ENCODE measurements around the gene FIBP.
"Not testable (repeated sequence)": the region's sequence is repeated elsewhere in the genome, so short reads cannot be mapped to it uniquely, and the experiment has no call there.

Gene FIBP

GRCh38 chr11:65899356-65900124 is 11.3 kb upstream of the FIBP start:
- no peak for DNase-seq (ENCODE audit: low read depth, low spot score)
- H3K4me1 ChIP-seq (ENCODE audit: control insufficient read depth, insufficient read depth, low read length), result no peaks in the 10 kb centered on the region
- H3K4me3 ChIP-seq (ENCODE audit: low read length), result peak overlapping the region; percentile 48; the same call in 1 of the 2 replicates
- H3K36me3 ChIP-seq (ENCODE audit: control insufficient read depth, insufficient read depth, low read length), result no peaks in the 10 kb centered on the region
- no CpG with 5 or more reads among the region's 78 CpGs for WGBS (ENCODE audit: insufficient coverage, insufficient read length)
- H3K9me3 ChIP-seq (ENCODE audit: control insufficient read depth, insufficient read depth, low read length), result no peaks in the 10 kb centered on the region
- no peak overlapping the region for H3K27ac ChIP-seq (ENCODE audit: low read length)
- H3K27me3 ChIP-seq (ENCODE audit: control insufficient read depth, insufficient read depth, low read length), result peaks cover 13% of the 10 kb centered on the region; the same call in 1 of the 2 replicates

DNA sequence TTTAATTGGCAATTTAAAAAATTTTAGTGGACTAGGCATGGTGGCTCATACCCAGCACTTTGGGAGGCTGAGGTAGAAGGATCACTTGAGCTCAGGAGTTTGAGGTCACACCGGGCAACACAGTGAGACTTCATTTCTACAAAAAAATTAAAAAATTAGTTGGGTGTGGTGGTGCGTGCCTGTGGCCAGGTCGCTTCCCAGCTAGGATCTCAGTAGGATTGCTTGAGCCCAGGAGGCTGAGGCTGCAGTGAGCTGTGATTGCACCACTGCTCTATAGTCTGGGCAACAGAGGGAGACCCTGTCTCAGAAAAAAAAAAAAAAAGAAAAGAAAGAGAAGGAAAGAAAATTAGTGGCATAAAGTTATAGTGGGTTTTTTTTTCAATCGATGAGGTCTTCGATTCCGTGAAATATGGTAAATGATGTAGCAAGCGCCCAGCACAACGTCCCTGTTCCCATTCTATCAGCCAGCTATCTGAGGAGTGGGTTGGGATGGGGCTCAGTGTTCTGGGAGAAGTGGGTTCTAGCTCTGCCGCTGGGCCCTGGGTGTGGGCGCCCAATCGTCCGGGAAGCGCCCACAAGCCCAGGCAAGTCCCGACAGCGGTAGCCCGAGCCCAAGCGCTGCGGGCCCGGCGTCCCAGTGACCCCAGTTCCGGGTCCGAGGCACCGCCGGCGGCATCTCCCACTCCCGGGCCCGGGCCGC is 10.5 kb upstream of the FIBP start:
- DNase-seq (ENCODE audit: low read depth, low spot score), result no peak
- WGBS (ENCODE audit: insufficient coverage, insufficient read length), result no CpG with 5 or more reads among the region's 28 CpGs
- Histone ChIP-seq H3K27me3 (ENCODE audit: control insufficient read depth, insufficient read depth, low read length) (peaks cover 13% of the 10 kb centered on the region; the same call in 1 of the 2 replicates), H3K4me3 (ENCODE audit: low read length) (peak overlapping the region; percentile 48; the same call in 1 of the 2 replicates), H3K9me3 (ENCODE audit: control insufficient read depth, insufficient read depth, low read length) (no peaks in the 10 kb centered on the region), H3K36me3 (ENCODE audit: control insufficient read depth, insufficient read depth, low read length) (no peaks in the 10 kb centered on the region), H3K4me1 (ENCODE audit: control insufficient read depth, insufficient read depth, low read length) (no peaks in the 10 kb centered on the region), H3K27ac (ENCODE audit: low read length) (no peak overlapping the region)

GRCh38 chr11:65897020-65897471 is 8.8 kb upstream of the FIBP start:
- Histone ChIP-seq H3K27me3 (ENCODE audit: control insufficient read depth, insufficient read depth, low read length) (peaks cover 11% of the 10 kb centered on the region; the same call in 1 of the 2 replicates), H3K9me3 (ENCODE audit: control insufficient read depth, insufficient read depth, low read length) (no peaks in the 10 kb centered on the region), H3K27ac (ENCODE audit: low read length) (no peak overlapping the region), H3K36me3 (ENCODE audit: control insufficient read depth, insufficient read depth, low read length) (no peaks in the 10 kb centered on the region), H3K4me3 (ENCODE audit: low read length) (no peak overlapping the region), H3K4me1 (ENCODE audit: control insufficient read depth, insufficient read depth, low read length) (peaks cover 4% of the 10 kb centered on the region; the same call in 1 of the 2 replicates)
- DNase-seq (ENCODE audit: low read depth, low spot score), result no peak
- whole genome bisulfite sequencing (ENCODE audit: insufficient coverage, insufficient read length), result no CpG with 5 or more reads among the region's 4 CpGs

DNA sequence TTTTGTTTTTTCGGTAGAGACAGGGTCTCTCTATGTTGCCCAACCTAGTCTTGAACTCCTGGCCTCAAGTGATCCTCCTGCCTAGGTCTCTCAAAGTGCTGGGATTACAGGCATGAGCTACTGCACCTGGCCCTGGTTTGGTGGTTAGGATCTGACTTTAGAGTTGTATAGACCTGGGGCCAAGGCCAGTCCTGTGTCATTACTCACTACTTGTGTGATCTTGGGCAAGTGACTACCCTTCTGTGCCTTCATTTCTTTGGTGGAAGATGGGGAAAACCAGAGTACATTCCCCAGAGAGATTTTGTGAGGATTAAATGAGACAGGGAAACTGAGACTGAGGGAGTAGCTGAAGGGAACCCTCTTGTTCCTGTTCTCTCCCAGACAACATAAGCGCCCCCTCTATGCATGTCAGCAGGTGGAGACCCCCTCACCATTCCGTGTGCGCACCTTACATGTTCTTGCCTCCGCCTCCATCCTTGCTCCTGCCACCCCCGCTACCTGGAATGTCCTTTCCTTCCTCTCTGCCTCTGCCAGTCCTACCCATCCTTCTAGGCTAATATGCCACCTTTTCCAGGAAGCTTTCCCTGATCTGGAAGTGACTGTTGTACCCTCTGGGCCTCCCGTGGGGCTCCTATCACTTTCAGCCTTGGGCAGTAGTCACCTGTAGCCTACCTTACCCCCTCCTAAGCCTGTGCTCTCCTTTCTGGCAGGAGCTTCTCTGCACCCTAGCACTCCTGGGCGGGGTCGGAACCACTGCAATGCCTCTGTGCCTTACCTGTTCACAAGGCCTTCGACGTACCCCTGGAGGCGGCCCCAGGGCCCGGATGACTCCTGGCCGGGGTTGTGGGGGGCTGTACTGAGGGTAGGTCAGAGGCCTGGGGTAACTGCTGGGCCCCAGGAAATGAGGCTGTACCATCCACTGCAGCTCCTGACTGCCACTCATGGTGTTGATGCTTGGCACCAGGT is 8.0 kb upstream of the FIBP start:
- Histone ChIP-seq H3K36me3 (ENCODE audit: control insufficient read depth, insufficient read depth, low read length) (no peaks in the 10 kb centered on the region), H3K27me3 (ENCODE audit: control insufficient read depth, insufficient read depth, low read length) (peaks cover 7% of the 10 kb centered on the region; the same call in 1 of the 2 replicates)
- no CpG with 5 or more reads among the region's 14 CpGs for WGBS (ENCODE audit: insufficient coverage, insufficient read length)

GRCh38 chr11:65895482-65895981 is 7.3 kb upstream of the FIBP start:
- DNase-seq (ENCODE audit: low read depth, low spot score), result no peak
- peaks cover 5% of the 10 kb centered on the region; the same call in 1 of the 2 replicates for H3K4me1 ChIP-seq (ENCODE audit: control insufficient read depth, insufficient read depth, low read length)
- H3K27ac ChIP-seq (ENCODE audit: low read length), result no peak overlapping the region
- WGBS (ENCODE audit: insufficient coverage, insufficient read length), result no CpG with 5 or more reads among the region's 5 CpGs
- H3K4me3 ChIP-seq (ENCODE audit: low read length), result no peak overlapping the region
- peaks cover 5% of the 10 kb centered on the region; the same call in 1 of the 2 replicates for H3K27me3 ChIP-seq (ENCODE audit: control insufficient read depth, insufficient read depth, low read length)
- no peaks in the 10 kb centered on the region for H3K9me3 ChIP-seq (ENCODE audit: control insufficient read depth, insufficient read depth, low read length)
- H3K36me3 ChIP-seq (ENCODE audit: control insufficient read depth, insufficient read depth, low read length), result no peaks in the 10 kb centered on the region

More for the DNA sequence above, 8.0 kb upstream of the FIBP start:
- no peaks in the 10 kb centered on the region for H3K9me3 ChIP-seq (ENCODE audit: control insufficient read depth, insufficient read depth, low read length)
- no peak overlapping the region for H3K4me3 ChIP-seq (ENCODE audit: low read length)
- no peak overlapping the region for H3K27ac ChIP-seq (ENCODE audit: low read length)
- peaks cover 5% of the 10 kb centered on the region; the same call in 1 of the 2 replicates for H3K4me1 ChIP-seq (ENCODE audit: control insufficient read depth, insufficient read depth, low read length)
- DNase-seq (ENCODE audit: low read depth, low spot score), result no peak

DNA sequence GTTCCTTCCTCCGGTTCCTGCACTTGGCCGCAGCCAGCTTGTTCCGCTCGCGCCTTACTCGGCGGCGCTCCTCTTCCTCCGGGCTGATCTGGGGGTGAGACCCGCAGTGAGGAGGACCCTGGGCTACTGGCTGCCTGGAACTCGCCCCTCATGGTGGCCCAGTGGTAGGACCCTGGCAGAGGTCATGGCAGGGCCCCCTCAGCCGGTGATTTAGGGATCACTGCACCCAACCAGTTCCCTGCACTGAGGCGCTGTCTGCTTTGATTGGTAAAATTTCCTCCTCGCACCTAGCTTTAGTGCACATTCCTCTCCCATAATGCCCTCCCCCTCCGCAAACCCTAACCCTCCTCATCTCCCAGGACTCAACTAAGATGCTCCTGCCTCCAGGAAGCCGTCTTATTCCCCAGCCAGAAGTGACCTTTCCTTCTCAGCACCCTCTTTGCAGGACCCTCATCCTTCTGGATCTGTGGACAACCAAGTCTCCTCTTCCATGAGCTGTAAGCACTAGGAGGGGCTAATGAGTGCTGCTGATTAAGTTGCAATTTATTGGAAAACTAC is 5.8 kb upstream of the FIBP start:
- no CpG with 5 or more reads among the region's 16 CpGs for WGBS (ENCODE audit: insufficient coverage, insufficient read length)
- H3K36me3 ChIP-seq (ENCODE audit: control insufficient read depth, insufficient read depth, low read length), result no peaks in the 10 kb centered on the region
- H3K4me1 ChIP-seq (ENCODE audit: control insufficient read depth, insufficient read depth, low read length), result peaks cover 8% of the 10 kb centered on the region
- H3K27ac ChIP-seq (ENCODE audit: low read length), result no peak overlapping the region
- DNase-seq (ENCODE audit: low read depth, low spot score), result no peak
- no peak overlapping the region for H3K4me3 ChIP-seq (ENCODE audit: low read length)
- peaks cover 7% of the 10 kb centered on the region; the same call in 1 of the 2 replicates for H3K27me3 ChIP-seq (ENCODE audit: control insufficient read depth, insufficient read depth, low read length)
- no peaks in the 10 kb centered on the region for H3K9me3 ChIP-seq (ENCODE audit: control insufficient read depth, insufficient read depth, low read length)

DNA sequence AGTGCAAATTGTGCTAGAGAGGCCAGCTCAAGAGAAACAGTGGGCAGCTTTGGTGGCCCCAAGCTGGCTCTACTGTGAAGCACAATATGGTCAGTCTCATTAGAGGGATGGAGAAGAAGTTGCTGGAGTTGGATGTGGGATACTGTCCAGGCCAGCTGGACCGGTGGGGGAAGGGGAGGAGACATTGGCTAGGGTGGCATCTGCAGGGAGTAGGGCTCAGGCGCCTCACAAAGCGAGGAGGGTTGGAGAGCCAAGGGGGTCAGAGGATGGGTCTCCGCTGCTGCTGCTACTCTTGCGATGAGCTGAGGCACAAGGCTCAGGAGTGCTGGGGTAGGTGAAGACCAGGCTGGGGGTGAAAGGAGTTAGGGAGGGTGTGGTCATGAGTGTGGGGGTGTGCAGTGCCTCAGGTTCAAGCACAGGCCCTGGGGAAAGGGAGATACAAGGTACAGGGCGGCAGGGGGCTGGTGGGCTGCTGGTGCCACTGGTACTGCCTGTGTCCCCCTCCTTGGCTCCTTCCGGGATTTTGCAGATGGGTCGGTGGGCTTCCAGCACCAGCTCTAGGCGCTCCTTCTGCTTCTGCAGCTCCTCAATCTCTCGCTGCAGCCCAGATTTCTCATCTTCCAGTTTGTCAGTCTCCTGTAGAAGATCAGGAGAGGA is 4.5 kb upstream of the FIBP start:
- WGBS (ENCODE audit: insufficient coverage, insufficient read length), result no CpG with 5 or more reads among the region's 10 CpGs
- peaks cover 8% of the 10 kb centered on the region for H3K4me1 ChIP-seq (ENCODE audit: control insufficient read depth, insufficient read depth, low read length)
- H3K27ac ChIP-seq (ENCODE audit: low read length), result no peak overlapping the region

DNA sequence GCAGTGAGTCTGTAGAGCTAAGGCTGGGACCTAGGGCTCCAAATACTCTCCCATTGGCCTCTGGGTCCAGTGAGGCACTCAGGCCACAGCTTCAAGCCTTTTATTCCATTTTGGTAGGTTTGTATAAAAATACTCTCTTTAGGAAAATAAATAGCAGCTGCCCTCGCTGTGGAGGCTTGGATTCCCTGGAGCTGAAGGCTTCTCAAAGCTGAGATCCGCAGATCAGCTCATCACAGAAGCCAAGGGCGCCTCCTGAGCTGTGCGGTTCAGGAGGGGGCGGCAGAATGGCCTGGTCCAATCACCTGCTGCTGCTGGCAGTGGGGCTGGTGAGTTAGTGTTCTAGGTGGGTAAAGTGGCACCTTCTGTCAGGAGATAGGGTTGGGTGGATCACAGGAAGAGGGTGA is 3.9 kb upstream of the FIBP start:
- H3K27me3 ChIP-seq (ENCODE audit: control insufficient read depth, insufficient read depth, low read length); H3K4me3 ChIP-seq (ENCODE audit: low read length); H3K36me3 ChIP-seq (ENCODE audit: control insufficient read depth, insufficient read depth, low read length); H3K9me3 ChIP-seq (ENCODE audit: control insufficient read depth, insufficient read depth, low read length); DNase-seq (ENCODE audit: low read depth, low spot score); H3K27ac ChIP-seq (ENCODE audit: low read length): not testable (repeated sequence)
- WGBS (ENCODE audit: insufficient coverage, insufficient read length), result no CpG with 5 or more reads among the region's 5 CpGs
- peaks cover 11% of the 10 kb centered on the region for H3K4me1 ChIP-seq (ENCODE audit: control insufficient read depth, insufficient read depth, low read length)

More for the DNA sequence above, 4.5 kb upstream of the FIBP start:
- Histone ChIP-seq H3K4me3 (ENCODE audit: low read length) (no peak overlapping the region), H3K9me3 (ENCODE audit: control insufficient read depth, insufficient read depth, low read length) (no peaks in the 10 kb centered on the region), H3K27me3 (ENCODE audit: control insufficient read depth, insufficient read depth, low read length) (peaks cover 5% of the 10 kb centered on the region; the same call in 1 of the 2 replicates), H3K36me3 (ENCODE audit: control insufficient read depth, insufficient read depth, low read length) (no peaks in the 10 kb centered on the region)
- no peak for DNase-seq (ENCODE audit: low read depth, low spot score)
